GM12878 (cell line): ENCODE measurements around the gene NPR2. TPM values are rescaled to one million over a fixed set of nuclear protein-coding genes. Genes with fewer than 3 reads are reported as not detected.

Experiments used
- BHLHE40 ChIP-seq, 2 experiments: fragments of 450-650 bp in 1 of 2; IDR thresholded peaks; 2 replicates each; pipeline ENCODE4 v1.6.1; 2011 to 2017; ENCODE audit warnings: low read depth in 2 of 2, borderline replicate concordance in 1 of 2, improper control_type of control experiment in 1 of 2, low read length in 1 of 2, mild to moderate bottlenecking in 1 of 2
- CBX5 ChIP-seq: sonication (generic); IDR thresholded peaks from 2 replicates; pipeline ENCODE4 v1.6.1; 2016; ENCODE audit warnings: low read depth, moderate library complexity, mild to moderate bottlenecking, inconsistent platforms
- DPF2 ChIP-seq: fragments of 450-650 bp; IDR thresholded peaks from 2 replicates; pipeline ENCODE4 v1.6.1; 2017; ENCODE audit warnings: mild to moderate bottlenecking
- ELK1 ChIP-seq: IDR thresholded peaks from 2 replicates; pipeline ENCODE4 v1.6.1; 2012; ENCODE audit warnings: low read depth, low read length, improper control_type of control experiment
- KDM1A ChIP-seq: fragments of 200-600 bp; sonication (generic); IDR thresholded peaks from 2 replicates; pipeline ENCODE4 v1.6.1; 2016; ENCODE audit warnings: borderline replicate concordance
- POU2F2 ChIP-seq: IDR thresholded peaks from 3 replicates; pipeline ENCODE4 v1.6.1; 2011; ENCODE audit warnings: low read depth, mild to moderate bottlenecking, low read length, borderline replicate concordance
- PRDM15 ChIP-seq: fragments of 450-650 bp; formaldehyde crosslinking; IDR thresholded peaks from 2 replicates; pipeline ENCODE4 v1.4.0; 2020; ENCODE audit warnings: mild to moderate bottlenecking, moderate library complexity
- RAD21 ChIP-seq: IDR thresholded peaks from 2 replicates; pipeline ENCODE4 v1.6.1; 2011; ENCODE audit warnings: mild to moderate bottlenecking, low read depth, low read length, moderate library complexity; ENCODE audit not compliant: insufficient read depth
- REST ChIP-seq: IDR thresholded peaks from 2 replicates; pipeline ENCODE4 v1.6.1; 2012; ENCODE audit warnings: mild to moderate bottlenecking, low read depth, low read length
- SREBF1 ChIP-seq: IDR thresholded peaks from 2 replicates; pipeline ENCODE4 v1.6.1; 2012; ENCODE audit warnings: mild to moderate bottlenecking, low read length
- TARDBP ChIP-seq: IDR thresholded peaks from 2 replicates; pipeline ENCODE4 v1.6.1; 2016; ENCODE audit warnings: borderline replicate concordance
- TCF12 ChIP-seq: IDR thresholded peaks from 2 replicates; pipeline ENCODE4 v1.6.1; 2011; ENCODE audit warnings: low read depth, mild to moderate bottlenecking, low read length
- ZBTB33 ChIP-seq: fragments of 450-650 bp; IDR thresholded peaks from 2 replicates; pipeline ENCODE4 v1.6.1; 2017; ENCODE audit warnings: mild to moderate bottlenecking
- ZNF274 ChIP-seq: IDR thresholded peaks from one replicate; pipeline ENCODE4 v1.8.0; 2011; ENCODE audit not compliant: insufficient read length, insufficient read depth
- ZNF687 ChIP-seq: fragments of 450-650 bp; IDR thresholded peaks from 2 replicates; pipeline ENCODE4 v1.6.1; 2017; ENCODE audit warnings: mild to moderate bottlenecking, moderate library complexity
- polyA plus RNA-seq, 11 experiments: library from polyadenylated mRNA; depleted of rRNA in 4 of 11; unstranded in 6 of 11; stranded (reverse) in 5 of 11; fragments of >200 nt; fragmentation: Nextera tagmentation in 4 of 11; fragmentation: Illumina TruSeq in 1 of 11; extraction: Ambion mirVana in 4 of 11; extraction: Trizol in 1 of 11; gene quantifications; 1 replicate in 1 of 11; 2 replicates in 10 of 11; pipeline versions ENCODE4 v1.2.1 to v1.2.3, GENCODE V29; 2011 to 2016; ENCODE audit warnings: inconsistent platforms in 2 of 11, missing spikeins in 2 of 11, low read depth in 1 of 11
- total RNA-seq, 4 experiments: library from RNA; depleted of rRNA in 3 of 4; stranded (reverse); fragments of >200 nt in 3 of 4; fragmentation: Illumina TruSeq in 1 of 4; extraction: Trizol in 1 of 4; gene quantifications; 2 replicates each; pipeline versions ENCODE4 v1.2.1 to v1.2.3, GENCODE V29; 2013 to 2021

NPR2 gene
- total and polyA plus RNA-seq, 10 of the 15 experiments (the other 5 are each of a cell fraction or from before 2014, with no cell fraction given), result 2.0 to 20.9 (median 6.8) TPM

- TF ChIP-seq REST, result no peak
- no peak for TF ChIP-seq POU2F2
- TF ChIP-seq SREBF1, result no peak
- no peak for TF ChIP-seq TARDBP
- TF ChIP-seq RAD21, result no peak
- no peak for TF ChIP-seq ZBTB33
- TF ChIP-seq BHLHE40 (IDR thresholded peaks at IDR 0.05; ENCODE audit: borderline replicate concordance in 1 of 2, low read depth in 2 of 2, low read length in 1 of 2), result peak in 1 of 2 experiments; percentile 69; a peak in 1 of 4 replicates
- no peak for TF ChIP-seq TCF12
- TF ChIP-seq KDM1A, result no peak
- no peak for TF ChIP-seq CBX5
- TF ChIP-seq ZNF274, result no peak
- peak; percentile 75 for TF ChIP-seq ELK1
- no peak for TF ChIP-seq PRDM15 (CRISPR knock-in tag)
- peak; percentile 92 for TF ChIP-seq DPF2
- TF ChIP-seq ZNF687, result peak; percentile 87
Observed at GRCh38 chr9:35748858-35749514, 42.4 kb upstream of the NPR2 start, which contains the start of the genes GBA2 and RGP1 (continued).
